H9 (cell line): Measurements from ENCODE around the gene GRID1. TPM values are rescaled to one million over a fixed set of nuclear protein-coding genes. Genes with fewer than 3 reads are reported as not detected.

Experiments used
- DNase-seq: peaks from one replicate; pipeline ENCODE4 v3.0.0-alpha.2; 2017
- H2AFZ ChIP-seq: one replicate; pipeline ENCODE4 v1.6.1; 2013; ENCODE audit warnings: mild to moderate bottlenecking, low read length, control low read depth, moderate library complexity
- H2AK5ac ChIP-seq: 2 replicates; pipeline ENCODE4 v1.6.1; 2013; ENCODE audit warnings: low read length, control low read depth, mixed read lengths; ENCODE audit not compliant: insufficient read length
- H2BK120ac ChIP-seq: one replicate; pipeline ENCODE4 v1.6.1; 2013; ENCODE audit warnings: low read depth, mild to moderate bottlenecking, low read length, control low read depth, inconsistent platforms; ENCODE audit not compliant: poor library complexity, severe bottlenecking
- H2BK12ac ChIP-seq: 2 replicates; pipeline ENCODE4 v1.6.1; 2013; ENCODE audit warnings: low read length, control low read depth, mixed read lengths, low read depth; ENCODE audit not compliant: insufficient read length
- H2BK15ac ChIP-seq: 2 replicates; pipeline ENCODE4 v1.6.1; 2013; ENCODE audit warnings: low read depth, low read length, control low read depth
- H2BK20ac ChIP-seq: one replicate; pipeline ENCODE4 v1.6.1; 2013; ENCODE audit warnings: low read depth, mild to moderate bottlenecking, low read length, control low read depth, inconsistent platforms; ENCODE audit not compliant: poor library complexity, severe bottlenecking
- H2BK5ac ChIP-seq: 2 replicates; pipeline ENCODE4 v1.6.1; 2013; ENCODE audit warnings: low read length, control low read depth, mixed read lengths; ENCODE audit not compliant: insufficient read length
- H3K14ac ChIP-seq: 2 replicates; pipeline ENCODE4 v1.6.1; 2013; ENCODE audit warnings: low read length, control low read depth; ENCODE audit not compliant: insufficient read depth
- H3K18ac ChIP-seq: 2 replicates; pipeline ENCODE4 v1.6.1; 2013; ENCODE audit warnings: low read depth, mild to moderate bottlenecking, mixed read lengths, low read length, control low read depth; ENCODE audit not compliant: insufficient read length
- H3K23ac ChIP-seq: 2 replicates; pipeline ENCODE4 v1.6.1; 2013; ENCODE audit warnings: low read length, control low read depth, mixed read lengths, low read depth; ENCODE audit not compliant: insufficient read length
- H3K23me2 ChIP-seq: 2 replicates; pipeline ENCODE4 v1.6.1; 2013; ENCODE audit warnings: low read depth, mild to moderate bottlenecking, mixed read lengths, low read length, control low read depth; ENCODE audit not compliant: insufficient read length, poor library complexity, severe bottlenecking
- H3K27ac ChIP-seq: 2 replicates; pipeline ENCODE4 v1.5.1; 2013; ENCODE audit warnings: low read length, control low read depth, mixed read lengths, low read depth; ENCODE audit not compliant: insufficient read length
- H3K27me3 ChIP-seq: 2 replicates; pipeline ENCODE4 v1.6.1; 2013; ENCODE audit warnings: low read length, control low read depth, inconsistent platforms; ENCODE audit not compliant: insufficient read depth
- H3K4ac ChIP-seq: 2 replicates; pipeline ENCODE4 v1.6.1; 2013; ENCODE audit warnings: low read depth, mild to moderate bottlenecking, control low read depth, inconsistent platforms, low read length, moderate library complexity
- H3K4me1 ChIP-seq: 2 replicates; pipeline ENCODE4 v1.6.1; 2013; ENCODE audit warnings: low read length, control low read depth, inconsistent platforms; ENCODE audit not compliant: insufficient read depth
- H3K4me2 ChIP-seq: 2 replicates; pipeline ENCODE4 v1.6.1; 2013; ENCODE audit warnings: low read length, control low read depth, mixed read lengths; ENCODE audit not compliant: insufficient read length, insufficient read depth
- H3K56ac ChIP-seq: 2 replicates; pipeline ENCODE4 v1.6.1; 2013; ENCODE audit warnings: low read depth, mild to moderate bottlenecking, mixed read lengths, low read length, control low read depth; ENCODE audit not compliant: insufficient read length
- H3K79me1 ChIP-seq: 2 replicates; pipeline ENCODE4 v1.6.1; 2013; ENCODE audit warnings: low read depth, mild to moderate bottlenecking, moderate library complexity, low read length, control low read depth, inconsistent platforms; ENCODE audit not compliant: insufficient read depth, poor library complexity, severe bottlenecking
- H3K79me2 ChIP-seq: 2 replicates; pipeline ENCODE4 v1.6.1; 2013; ENCODE audit warnings: low read length, control low read depth, inconsistent platforms; ENCODE audit not compliant: insufficient read depth
- H3K9ac ChIP-seq: 2 replicates; pipeline ENCODE4 v1.6.1; 2013; ENCODE audit warnings: low read length, control low read depth, mixed read lengths; ENCODE audit not compliant: insufficient read length; ENCODE audit errors: extremely low read depth
- H3K9me3 ChIP-seq: one replicate; pipeline ENCODE4 v1.6.1; 2013; ENCODE audit warnings: low read depth, low read length, inconsistent platforms; ENCODE audit not compliant: control insufficient read depth
- H3T11ph ChIP-seq: one replicate; pipeline ENCODE4 v1.6.1; 2013; ENCODE audit warnings: mild to moderate bottlenecking, low read length, control low read depth, inconsistent platforms
- H4K20me1 ChIP-seq: one replicate; pipeline ENCODE4 v1.6.1; 2013; ENCODE audit not compliant: control insufficient read depth, insufficient read length, insufficient read depth
- H4K5ac ChIP-seq: 2 replicates; pipeline ENCODE4 v1.6.1; 2013; ENCODE audit warnings: low read depth, mild to moderate bottlenecking, mixed read lengths, low read length, control low read depth; ENCODE audit not compliant: insufficient read length
- H4K8ac ChIP-seq: replicated peaks from 2 replicates; pipeline ENCODE4 v1.6.1; 2013; ENCODE audit warnings: low read length, control low read depth, mixed read lengths, low read depth; ENCODE audit not compliant: insufficient read length
- H4K91ac ChIP-seq: 2 replicates; pipeline ENCODE4 v1.6.1; 2013; ENCODE audit warnings: low read depth, mild to moderate bottlenecking, moderate library complexity, mixed read lengths, low read length, control low read depth; ENCODE audit not compliant: insufficient read length
- H3K27ac Mint-ChIP-seq, 3 experiments: 2 replicates in 2 of 3; 3 replicates in 1 of 3; pipeline ENCODE4 v1.8.0; 2020 to 2021; ENCODE audit warnings: mixed read lengths in 3 of 3, mild to moderate bottlenecking in 1 of 3, moderate library complexity in 1 of 3
- H3K27me3 Mint-ChIP-seq: 2 replicates; pipeline ENCODE4 v1.8.0; 2021; ENCODE audit warnings: low read depth, mild to moderate bottlenecking, moderate library complexity, mixed read lengths
- H3K36me3 Mint-ChIP-seq, 3 experiments: 2 replicates in 2 of 3; 3 replicates in 1 of 3; pipeline ENCODE4 v1.8.0; 2020 to 2021; ENCODE audit warnings: low read depth in 3 of 3, mixed read lengths in 3 of 3; ENCODE audit not compliant: insufficient read depth in 1 of 3
- H3K4me1 Mint-ChIP-seq, 2 experiments: 2 replicates each; pipeline ENCODE4 v1.8.0; 2020; ENCODE audit warnings: mixed read lengths in 2 of 2
- H3K4me3 Mint-ChIP-seq, 2 experiments: 2 replicates in 1 of 2; 3 replicates in 1 of 2; pipeline ENCODE4 v1.8.0; 2020 to 2021; ENCODE audit warnings: mild to moderate bottlenecking in 2 of 2, mixed read lengths in 2 of 2, moderate library complexity in 1 of 2
- H3K9me3 Mint-ChIP-seq, 2 experiments: 2 replicates in 1 of 2; 3 replicates in 1 of 2; pipeline ENCODE4 v1.8.0; 2020; ENCODE audit warnings: mild to moderate bottlenecking in 2 of 2, mixed read lengths in 2 of 2, moderate library complexity in 1 of 2
- CTCF ChIP-seq: fragments of 200-600 bp; sonication (generic); conservative IDR thresholded peaks from 3 replicates; pipeline ENCODE4 v1.8.0; 2021; ENCODE audit warnings: antibody characterized with exemption, mild to moderate bottlenecking
- WGBS: extraction: QIAGEN DNeasy Blood & Tissue Kit; methylation state at CpG from one replicate; pipeline ENCODE4 v1.1.7; 2013; ENCODE audit warnings: missing lambda C conversion rate, low lambda C conversion rate, mixed read lengths; ENCODE audit not compliant: insufficient read length; ENCODE audit errors: extremely low coverage; 5-methylcytosine and 5-hydroxymethylcytosine counted together
- total RNA-seq: library from RNA; stranded (reverse); gene quantifications from 2 replicates; pipeline ENCODE4 v1.2.1, GENCODE V29; 2021

GRID1 gene
- total RNA-seq, 1 experiment from 2014 or later = 0.35 TPM

GRCh38 chr10:86281396-86281795 lies 85.2 kb downstream of the GRID1 start:
- Histone ChIP-seq H3K4me2 (no peak overlapping the region), H2AK5ac (no peak overlapping the region), H3K27me3 (no peaks in the 10 kb centered on the region), H4K8ac (no peak overlapping the region), H2BK120ac (no peak overlapping the region), H2AFZ (no peak overlapping the region), H4K20me1 (no peaks in the 10 kb centered on the region), H3K9ac (no peak overlapping the region), H3K27ac (no peak overlapping the region), H3K56ac (no peak overlapping the region), H3K79me1 (no peaks in the 10 kb centered on the region), H4K91ac (no peak overlapping the region), H3K4ac (no peak overlapping the region), H3K18ac (no peak overlapping the region), H2BK20ac (no peak overlapping the region), H3K14ac (no peak overlapping the region), H2BK5ac (no peak overlapping the region), H3K4me1 (no peaks in the 10 kb centered on the region), H3T11ph (no peak overlapping the region), H3K9me3 (no peaks in the 10 kb centered on the region), H2BK12ac (no peak overlapping the region), H3K23me2 (no peaks in the 10 kb centered on the region), H3K79me2 (no peaks in the 10 kb centered on the region), H4K5ac (no peak overlapping the region), H2BK15ac (no peak overlapping the region), H3K23ac (no peak overlapping the region)
- no peak for DNase-seq
- H3K27ac Mint-ChIP-seq = no peak overlapping the region; a peak in 1 of 7 replicates
- H3K9me3 Mint-ChIP-seq = peaks cover 20 to 38% of the 10 kb centered on the region in 2 experiments
- no CpG with 5 or more reads among the region's 1 CpG for whole genome bisulfite sequencing
- no peak for TF ChIP-seq CTCF
- peaks cover 0 to 8% (median 3%) of the 10 kb centered on the region in 3 experiments; a peak in 4 of 7 replicates for H3K36me3 Mint-ChIP-seq
- peaks cover 4% of the 10 kb centered on the region for H3K27me3 Mint-ChIP-seq
- no peak overlapping the region for H3K4me3 Mint-ChIP-seq
- 0 out of 4 replicates have a peak, but pooled peaks cover 0 to 2% of the 10 kb centered on the region in 2 experiments for H3K4me1 Mint-ChIP-seq
